ENCODE data around the gene SLC6A17.

DNA sequence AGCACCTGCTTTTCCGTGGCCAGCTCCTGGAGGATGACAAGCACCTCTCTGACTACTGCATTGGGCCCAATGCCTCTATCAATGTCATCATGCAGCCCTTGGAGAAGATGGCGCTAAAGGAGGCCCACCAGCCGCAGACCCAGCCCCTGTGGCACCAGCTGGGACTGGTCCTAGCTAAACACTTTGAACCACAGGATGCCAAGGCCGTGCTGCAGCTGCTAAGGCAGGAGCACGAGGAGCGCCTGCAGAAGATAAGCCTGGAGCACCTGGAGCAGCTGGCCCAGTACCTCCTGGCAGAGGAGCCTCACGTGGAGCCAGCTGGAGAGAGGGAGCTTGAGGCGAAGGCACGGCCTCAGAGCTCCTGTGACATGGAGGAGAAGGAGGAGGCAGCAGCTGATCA lies 37.6 kb upstream of the SLC6A17 start:
- no peak for TF ChIP-seq EZH2 (IDR thresholded peaks at IDR 0.05; ENCODE audit: borderline replicate concordance, low read length)
- TF ChIP-seq, protein P1, sequence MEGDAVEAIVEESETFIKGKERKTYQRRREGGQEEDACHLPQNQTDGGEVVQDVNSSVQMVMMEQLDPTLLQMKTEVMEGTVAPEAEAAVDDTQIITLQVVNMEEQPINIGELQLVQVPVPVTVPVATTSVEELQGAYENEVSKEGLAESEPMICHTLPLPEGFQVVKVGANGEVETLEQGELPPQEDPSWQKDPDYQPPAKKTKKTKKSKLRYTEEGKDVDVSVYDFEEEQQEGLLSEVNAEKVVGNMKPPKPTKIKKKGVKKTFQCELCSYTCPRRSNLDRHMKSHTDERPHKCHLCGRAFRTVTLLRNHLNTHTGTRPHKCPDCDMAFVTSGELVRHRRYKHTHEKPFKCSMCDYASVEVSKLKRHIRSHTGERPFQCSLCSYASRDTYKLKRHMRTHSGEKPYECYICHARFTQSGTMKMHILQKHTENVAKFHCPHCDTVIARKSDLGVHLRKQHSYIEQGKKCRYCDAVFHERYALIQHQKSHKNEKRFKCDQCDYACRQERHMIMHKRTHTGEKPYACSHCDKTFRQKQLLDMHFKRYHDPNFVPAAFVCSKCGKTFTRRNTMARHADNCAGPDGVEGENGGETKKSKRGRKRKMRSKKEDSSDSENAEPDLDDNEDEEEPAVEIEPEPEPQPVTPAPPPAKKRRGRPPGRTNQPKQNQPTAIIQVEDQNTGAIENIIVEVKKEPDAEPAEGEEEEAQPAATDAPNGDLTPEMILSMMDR (conservative IDR thresholded peaks at IDR 0.05 in 1 of 2, IDR thresholded peaks at IDR 0.05 in 1 of 2; ENCODE audit: extremely low read depth in 1 of 2, insufficient read depth in 1 of 2, low read depth in 1 of 2, low read length in 2 of 2): no peak
